VCaP (cell line): ENCODE measurements around the gene LCN10.

Experiments
- H3K27ac ChIP-seq: fragments of 450-650 bp; 2 replicates; pipeline ENCODE4 v1.5.1; 2017
- CTCF ChIP-seq: fragments of 450-650 bp; conservative IDR thresholded peaks from 2 replicates; pipeline ENCODE4 v1.5.1; 2017; ENCODE audit warnings: mild to moderate bottlenecking, moderate library complexity

Gene LCN10

GRCh38 chr9:136697821-136698526, 44.8 kb downstream of the LCN10 start:
- TF ChIP-seq CTCF = no peak
- H3K27ac ChIP-seq = peak overlapping the region; percentile 56

GRCh38 chr9:136697146-136697820, 45.5 kb downstream of the LCN10 start:
- H3K27ac ChIP-seq = peak overlapping the region; percentile 56
- TF ChIP-seq CTCF = no peak

- H3K27ac ChIP-seq = peak overlapping the region; percentile 90
- no peak for TF ChIP-seq CTCF
Observed at GRCh38 chr9:136696502-136696901, 46.2 kb downstream of the LCN10 start.

GRCh38 chr9:136695955-136696354, 46.8 kb downstream of the LCN10 start:
- no peak for TF ChIP-seq CTCF
- peak overlapping the region; percentile 90 for H3K27ac ChIP-seq

GRCh38 chr9:136695435-136695895, 47.3 kb downstream of the LCN10 start:
- TF ChIP-seq CTCF = no peak
- H3K27ac ChIP-seq = peak overlapping the region; percentile 90

GRCh38 chr9:136694872-136695247, 47.9 kb downstream of the LCN10 start:
- peak overlapping the region; percentile 90 for H3K27ac ChIP-seq
- no peak for TF ChIP-seq CTCF

GRCh38 chr9:136694163-136694871, 48.4 kb downstream of the LCN10 start:
- peak; percentile 96 for TF ChIP-seq CTCF
- peak overlapping the region; percentile 90 for H3K27ac ChIP-seq
